Activated CD4-positive, CD25-positive, alpha-beta regulatory T cell treated with anti-CD3 and anti-CD28 coated beads, Interleukin-2, amount 50 U/mL, for 72 hours (primary cell): ENCODE data around the gene CSDE1.
"Not testable (repeated sequence)": the region's sequence is repeated elsewhere in the genome, so short reads cannot be mapped to it uniquely, and the experiment has no call there.

ENCODE experiments used
- DNase-seq: peaks from one replicate; pipeline ENCODE4 v3.0.0; 2021

The CSDE1 gene

GRCh38 chr1:114757455-114758255 lies at the start of gene CSDE1:
Gene CSDE1 (minus strand): TSS chr1:114757984. CDS start chr1:114739890, 18,094 bp downstream.
- DNase-seq, result peak; percentile 94

DNA sequence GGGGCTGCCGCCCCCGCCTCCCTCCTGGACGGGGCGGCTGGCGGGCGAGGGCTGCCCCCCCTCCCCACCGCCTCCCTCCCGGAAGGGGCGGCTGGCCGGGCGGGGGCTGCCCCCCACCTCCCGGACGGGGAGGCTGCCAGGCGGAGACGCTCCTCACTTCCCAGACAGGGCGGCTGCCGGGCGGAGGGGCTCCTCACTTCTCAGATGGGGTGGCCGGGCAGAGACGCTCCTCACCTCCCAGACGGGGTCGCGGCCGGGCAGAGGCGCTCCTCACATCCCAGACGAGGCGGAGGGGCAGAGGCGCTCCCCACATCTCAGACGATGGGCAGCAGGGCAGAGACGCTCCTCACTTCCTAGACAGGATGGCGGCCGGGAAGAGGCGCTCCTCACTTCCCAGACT lies 46.7 kb upstream of the CSDE1 start:
- not testable (repeated sequence) for DNase-seq

DNA sequence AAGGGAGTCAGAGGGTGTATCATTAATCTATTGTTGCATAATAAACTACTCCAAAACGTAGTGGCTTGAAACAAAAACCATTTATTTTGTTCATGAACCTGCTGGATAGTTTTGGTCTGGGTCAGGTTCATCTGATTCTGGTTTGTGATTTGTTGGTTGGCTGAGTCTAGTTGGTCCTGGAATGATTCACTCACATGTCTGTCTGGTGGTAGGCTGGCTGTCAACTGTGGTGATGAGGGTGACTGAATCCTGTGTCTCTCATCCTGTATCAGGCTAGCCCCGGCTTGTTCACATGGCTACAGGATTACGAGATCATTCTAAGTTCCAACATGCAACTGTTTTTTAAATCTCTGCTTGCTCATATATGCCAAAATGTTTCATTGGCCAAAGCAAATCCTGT lies 45.2 kb upstream of the CSDE1 start:
- DNase-seq, result no peak

DNA sequence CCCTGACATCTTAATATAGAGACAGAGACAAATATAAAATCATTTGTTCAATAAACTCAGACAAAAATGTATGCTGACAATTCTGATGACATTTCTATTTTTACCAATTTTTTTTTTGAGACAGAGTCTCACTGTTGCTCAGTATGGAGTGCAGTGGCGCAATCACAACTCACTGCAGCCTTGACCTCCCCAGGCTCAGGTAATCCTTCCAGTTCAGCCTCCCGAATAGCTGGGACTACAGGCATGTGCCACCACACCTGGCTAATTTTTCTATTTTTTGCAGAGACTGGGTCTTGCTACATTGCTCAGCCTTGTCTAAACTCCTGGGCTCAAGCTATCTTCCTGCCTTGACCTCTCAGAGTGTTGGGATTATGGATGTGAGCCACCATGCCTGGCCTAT lies 36.3 kb upstream of the CSDE1 start:
- DNase-seq, result no peak

DNA sequence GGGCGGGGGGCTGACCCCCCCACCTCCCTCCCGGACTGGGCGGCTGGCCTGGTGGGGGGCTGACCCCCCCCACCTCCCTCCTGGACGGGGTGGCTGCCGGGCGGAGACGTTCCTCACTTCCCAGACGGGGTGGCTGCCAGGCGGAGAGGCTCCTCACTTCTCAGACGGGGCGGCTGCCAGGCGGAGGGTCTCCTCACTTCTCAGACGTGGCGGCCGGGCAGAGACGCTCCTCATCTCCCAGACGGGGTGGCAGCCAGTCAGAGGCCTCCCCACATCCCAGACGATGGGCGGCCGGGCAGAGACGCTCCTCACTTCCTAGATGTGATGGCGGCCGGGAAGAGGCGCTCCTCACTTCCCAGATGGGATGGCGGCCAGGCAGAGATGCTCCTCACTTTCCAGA lies 32.8 kb upstream of the CSDE1 start:
- DNase-seq, result not testable (repeated sequence)

DNA sequence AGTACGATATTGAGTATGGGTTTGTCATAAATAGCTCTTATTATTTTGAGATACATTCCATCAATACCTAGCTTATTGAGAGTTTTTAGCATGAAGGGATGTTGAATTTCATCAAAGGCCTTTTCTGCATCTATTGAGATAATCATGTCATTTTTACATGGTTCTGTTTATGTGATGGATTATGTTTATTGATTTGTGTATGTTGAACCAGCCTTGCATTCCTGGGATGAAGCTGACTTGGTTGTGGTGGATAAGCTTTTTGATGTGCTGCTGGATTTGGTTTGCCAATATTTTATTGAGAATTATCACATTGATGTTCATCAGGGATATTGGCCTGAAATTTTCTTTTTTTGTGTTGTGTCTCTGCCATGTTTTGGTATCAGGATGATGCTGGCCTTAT lies 28.7 kb upstream of the CSDE1 start:
- DNase-seq, result not testable (repeated sequence)

- DNase-seq, result no peak
Measured at GRCh38 chr1:114782476-114782875, 24.7 kb upstream of the CSDE1 start.

DNA sequence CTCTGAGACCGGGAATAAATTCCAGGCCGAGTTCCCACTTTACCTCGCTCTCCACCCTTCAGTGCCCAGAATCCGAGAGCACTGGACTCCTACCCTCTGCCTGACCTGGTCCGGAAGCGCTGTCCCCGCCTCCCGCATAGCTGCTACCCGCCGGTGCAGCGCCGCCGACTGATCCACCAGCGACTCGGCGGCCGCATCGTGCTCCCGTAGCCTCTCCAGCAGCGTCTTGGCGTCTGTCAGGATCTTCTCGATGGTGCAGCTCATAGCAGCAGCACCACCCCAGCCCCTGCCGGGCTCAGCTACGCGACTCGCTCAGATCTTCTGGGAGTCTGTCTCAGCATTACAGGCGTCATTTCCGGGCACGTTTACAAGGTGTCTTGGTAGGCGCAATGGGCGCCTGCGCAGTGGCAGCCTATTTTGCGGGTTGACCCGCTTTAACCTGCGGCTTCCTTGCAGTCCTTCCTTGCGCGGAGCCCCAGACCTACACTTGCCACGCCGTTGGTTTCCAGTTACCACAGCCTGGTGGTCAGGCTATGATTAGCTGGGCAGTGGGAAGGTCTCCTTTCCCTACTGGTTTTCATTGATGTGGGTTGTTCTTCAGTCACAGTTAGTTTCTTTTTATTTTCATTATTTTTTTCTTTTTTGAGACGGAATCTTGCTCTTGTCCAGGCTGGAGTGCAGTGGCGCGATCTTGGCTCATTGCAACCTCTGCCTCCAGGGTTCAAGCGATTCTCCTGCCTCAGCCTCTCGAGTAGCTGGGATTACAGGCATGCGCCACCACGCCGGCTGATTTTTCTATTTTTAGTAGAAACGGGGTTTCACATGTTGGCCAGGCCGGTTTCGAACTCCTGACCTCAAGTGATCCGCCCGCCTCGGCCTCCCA lies 22.8 kb upstream of the CSDE1 start, which contains the start of gene SIKE1:
TSS of gene SIKE1 (minus strand) at position 342 of the 883 bp plus-strand sequence. CDS start at position 264, 78 bp downstream.
- DNase-seq, result peak; percentile 90

DNA sequence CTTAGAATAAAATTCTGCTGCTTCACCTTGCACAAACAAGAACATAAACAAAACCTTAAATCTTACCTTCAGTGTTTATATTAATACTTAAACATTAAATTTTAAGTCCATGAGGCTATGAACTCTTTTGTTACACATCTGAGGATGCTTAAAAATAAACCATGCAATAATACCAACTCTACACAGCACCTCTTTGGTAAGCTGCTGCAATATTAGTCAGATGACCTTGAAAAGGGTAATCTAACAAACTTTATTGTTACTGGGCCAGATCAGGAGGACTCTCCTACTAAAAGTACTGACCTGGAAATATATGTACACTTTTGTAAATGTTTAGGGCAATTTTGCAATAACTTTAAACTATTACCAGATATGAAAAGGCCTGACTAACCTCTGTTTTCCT lies 21.9 kb upstream of the CSDE1 start:
- no peak for DNase-seq

GRCh38 chr1:114776726-114777125 lies 18.9 kb upstream of the CSDE1 start:
- not testable (repeated sequence) for DNase-seq

GRCh38 chr1:114771992-114772391 lies 14.2 kb upstream of the CSDE1 start:
- DNase-seq, result no peak

DNA sequence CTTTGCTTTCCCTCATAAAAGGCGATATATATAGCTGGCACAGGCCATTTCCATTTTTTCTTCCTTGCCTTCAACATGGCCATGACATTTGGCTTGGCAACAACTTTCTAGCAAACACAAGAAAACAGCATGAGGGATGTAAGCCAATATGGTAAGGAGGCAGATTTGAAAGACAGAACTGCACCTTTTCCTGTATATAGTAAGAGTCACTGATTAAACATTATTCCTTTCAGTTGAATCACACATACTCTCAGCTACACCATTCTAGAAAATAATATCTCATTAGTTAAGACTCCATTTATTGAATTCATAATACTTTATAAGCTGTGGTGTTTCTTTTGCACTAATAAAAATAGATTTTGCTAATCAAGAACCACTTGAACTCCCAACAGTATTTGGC lies 13.2 kb upstream of the CSDE1 start:
- DNase-seq, result no peak

- no peak for DNase-seq
Measured at GRCh38 chr1:114764689-114765088, 6.9 kb upstream of the CSDE1 start.

DNA sequence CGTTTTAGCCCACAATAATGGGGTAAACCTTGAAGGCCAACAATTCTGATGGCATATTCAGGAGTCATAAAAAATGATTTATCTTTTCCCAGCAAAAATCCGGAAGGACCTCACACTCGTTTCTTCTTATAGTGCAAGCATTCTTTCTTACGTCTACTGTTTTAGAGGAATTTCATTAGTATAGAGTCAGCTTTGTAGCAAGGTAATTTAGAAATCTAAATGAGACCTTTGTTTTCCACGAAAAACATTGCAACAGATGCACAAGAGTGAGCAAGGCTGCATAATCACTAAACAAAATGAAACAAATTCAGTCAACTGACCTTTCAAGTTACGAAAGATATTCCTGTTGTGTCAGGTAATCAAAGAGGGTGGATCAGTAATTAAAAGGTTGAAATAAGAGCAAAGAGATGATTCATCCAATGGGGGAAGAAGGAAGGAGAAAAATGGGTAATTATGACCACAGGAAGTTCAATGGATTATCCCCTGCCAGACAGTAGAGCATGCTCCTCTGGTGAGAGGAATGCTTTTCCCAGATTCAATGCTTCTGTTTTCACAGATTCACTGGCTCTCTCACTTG lies 560 bp upstream of the CSDE1 start:
- no peak for DNase-seq

DNA sequence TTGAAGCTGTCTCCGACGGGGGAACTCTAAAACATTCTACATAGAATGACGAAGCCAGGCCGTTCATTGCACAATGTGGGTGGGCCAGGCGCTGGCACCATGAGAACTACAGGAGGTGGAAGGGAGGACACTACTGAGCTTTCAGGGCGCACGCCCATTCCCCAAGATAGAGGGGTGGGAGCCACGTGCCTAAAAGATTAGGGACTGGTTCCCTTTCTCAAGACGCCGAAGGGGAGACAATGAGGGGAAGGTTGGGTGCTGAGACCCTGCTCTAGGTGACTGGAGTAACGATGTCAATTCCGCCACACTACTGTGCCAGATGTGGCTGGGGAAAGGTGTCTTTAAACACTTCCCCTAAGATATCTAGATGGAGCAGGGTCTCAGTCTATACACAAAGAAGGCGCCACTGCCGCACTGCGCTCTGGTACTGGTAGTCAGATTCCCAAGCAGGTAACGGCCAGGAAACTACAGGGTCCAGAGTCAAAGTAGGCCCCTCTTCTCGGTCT lies 782 bp downstream of the CSDE1 start:
- no peak for DNase-seq

- no peak for DNase-seq
Measured at GRCh38 chr1:114756009-114756892, 1.5 kb downstream of the CSDE1 start.

DNA sequence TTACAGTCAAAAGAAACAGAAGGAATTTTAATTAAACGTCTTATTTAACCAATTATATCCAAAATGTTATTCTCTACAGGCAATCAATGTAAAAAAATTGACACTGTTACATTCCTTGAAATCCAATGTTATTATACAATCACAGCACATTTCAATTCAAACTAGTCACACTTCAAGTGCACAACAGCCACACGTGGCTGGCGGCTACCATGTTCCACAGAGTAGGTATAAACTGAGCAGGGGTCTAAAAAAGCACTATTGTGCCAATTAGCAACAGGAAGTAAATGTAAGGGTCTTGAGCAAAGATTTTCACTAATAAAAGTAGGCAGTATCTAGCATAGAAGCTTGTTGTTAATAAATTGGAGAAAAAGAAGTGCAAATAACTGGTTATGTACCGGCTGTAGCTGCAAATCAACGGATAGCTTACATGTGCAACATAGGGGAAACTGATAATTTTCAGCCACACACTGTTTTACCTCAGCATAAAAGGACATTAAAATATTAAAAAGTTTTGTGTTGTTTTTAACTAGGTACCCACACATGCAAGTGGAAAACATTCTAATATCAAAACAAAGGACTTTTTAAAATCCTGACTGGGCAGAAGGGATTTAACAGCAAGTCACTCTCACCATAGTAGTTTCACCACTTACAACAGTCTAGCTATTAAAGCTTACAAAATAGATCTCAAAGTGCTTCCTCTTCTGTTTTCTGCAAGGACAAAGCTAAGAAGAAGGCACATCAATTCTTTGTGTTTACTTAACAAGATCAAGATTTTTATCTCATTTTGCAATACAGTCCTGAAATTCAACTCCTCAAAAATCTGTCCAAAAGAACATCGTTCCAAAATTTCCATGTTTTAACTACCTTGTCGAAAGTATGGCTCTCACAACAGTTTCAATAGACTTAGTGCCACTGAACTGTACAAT lies 2.5 kb downstream of the CSDE1 start:
- DNase-seq, result no peak

- DNase-seq, result not testable (repeated sequence)
Measured at GRCh38 chr1:114753702-114754101, 4.1 kb downstream of the CSDE1 start.

DNA sequence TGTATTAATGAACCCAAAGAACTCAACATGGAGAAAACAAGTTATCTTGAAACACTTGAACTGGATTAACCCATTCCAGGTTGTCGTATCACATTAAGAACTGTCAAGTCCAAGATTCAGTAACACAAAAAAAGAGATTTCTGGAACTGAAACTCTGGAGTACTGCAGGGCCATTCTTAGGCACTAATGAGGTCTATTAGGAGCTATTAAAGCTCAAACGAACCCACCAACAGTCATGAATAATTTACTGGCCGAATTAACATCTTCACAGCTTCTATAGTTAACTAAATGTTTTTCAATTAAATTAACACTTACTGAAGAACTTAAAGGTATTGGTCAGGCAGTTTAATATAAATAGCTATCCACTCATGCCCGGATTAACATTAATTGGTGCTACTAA lies 4.6 kb downstream of the CSDE1 start:
- DNase-seq, result no peak

DNA sequence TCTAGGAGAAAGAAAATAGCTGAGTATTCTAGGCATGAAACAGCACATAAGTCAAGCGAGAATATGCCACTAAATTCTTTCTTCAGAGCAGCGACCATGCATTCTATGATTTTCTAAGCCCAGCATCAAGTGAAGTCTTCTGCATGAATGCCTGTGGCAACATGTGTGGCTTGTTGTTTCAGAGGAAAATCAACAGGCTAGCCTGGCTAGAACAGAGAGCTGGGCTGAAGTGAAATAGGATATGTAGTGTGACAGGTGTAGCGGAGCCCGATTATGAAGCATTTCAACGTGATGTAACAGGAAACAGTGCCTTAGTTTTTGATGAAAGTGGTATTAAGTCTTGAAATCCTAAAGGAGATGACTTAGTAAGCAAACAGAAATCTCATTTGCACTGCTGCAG lies 7.0 kb downstream of the CSDE1 start:
- DNase-seq, result no peak

- no peak for DNase-seq
Measured at GRCh38 chr1:114749835-114750234, 7.9 kb downstream of the CSDE1 start.
